Spinal cord (tissue), 10 donors: ENCODE measurements around the gene BTG2. TPM values are rescaled to one million over a fixed set of nuclear protein-coding genes. Genes with fewer than 3 reads are reported as not detected.

ENCODE experiments used
- DNase-seq, 6 donors: peaks; one replicate each; pipeline versions ENCODE4 v3.0.0 to v3.0.0-alpha.2; 2013 to 2015; ENCODE audit warnings: low spot score in 6 of 6, low read depth in 4 of 6
- H3K27ac ChIP-seq: one replicate; pipeline ENCODE4 v1.5.1; 2013; ENCODE audit warnings: low read depth, low read length, control low read depth
- H3K27me3 ChIP-seq: one replicate; pipeline ENCODE4 v1.6.1; 2013; ENCODE audit warnings: low read length; ENCODE audit not compliant: control insufficient read depth, insufficient read depth
- H3K36me3 ChIP-seq: one replicate; pipeline ENCODE4 v1.6.1; 2013; ENCODE audit warnings: low read length; ENCODE audit not compliant: control insufficient read depth, insufficient read depth
- H3K4me1 ChIP-seq: one replicate; pipeline ENCODE4 v1.6.1; 2013; ENCODE audit warnings: low read length; ENCODE audit not compliant: control insufficient read depth, insufficient read depth
- H3K4me3 ChIP-seq: one replicate; pipeline ENCODE4 v1.5.1; 2013; ENCODE audit warnings: low read depth, low read length, control low read depth
- H3K9me3 ChIP-seq: one replicate; pipeline ENCODE4 v1.6.1; 2013; ENCODE audit warnings: low read length; ENCODE audit not compliant: control insufficient read depth, insufficient read depth
- WGBS: methylation state at CpG from one replicate; pipeline ENCODE4 v1.1.5; 2013; ENCODE audit warnings: missing lambda C conversion rate; ENCODE audit not compliant: insufficient coverage; 5-methylcytosine and 5-hydroxymethylcytosine counted together
- polyA plus RNA-seq, 2 donors: library from polyadenylated mRNA; unstranded; fragments of 120-200 nt; gene quantifications; one replicate each; pipeline ENCODE4 v1.2.1, GENCODE V29; 2013; ENCODE audit not compliant: insufficient read length in 2 of 2
- total RNA-seq, 2 donors: library from RNA; depleted of rRNA in 1 of 2; stranded (reverse); fragments of 120-200 nt in 1 of 2; fragments of >200 nt in 1 of 2; gene quantifications; one replicate each; pipeline versions ENCODE4 v1.2.3 to v1.2.4, GENCODE V29; 2013 to 2014
- donor health status: healthy.

BTG2 gene
- total and polyA plus RNA-seq, 4 donors = 28.4 to 39.5 (median 38.1) TPM

GRCh38 chr1:203300441-203301330 is 4.6 kb upstream of the BTG2 start:
- no peaks in the 10 kb centered on the region for H3K27me3 ChIP-seq
- H3K4me3 ChIP-seq = no peak overlapping the region
- H3K27ac ChIP-seq = no peak overlapping the region
- no peak for DNase-seq
- WGBS = 84% methylated on average over 8 of the region's 11 CpGs
- no peaks in the 10 kb centered on the region for H3K36me3 ChIP-seq
- H3K4me1 ChIP-seq = peaks cover 9% of the 10 kb centered on the region
- H3K9me3 ChIP-seq = no peaks in the 10 kb centered on the region

DNA sequence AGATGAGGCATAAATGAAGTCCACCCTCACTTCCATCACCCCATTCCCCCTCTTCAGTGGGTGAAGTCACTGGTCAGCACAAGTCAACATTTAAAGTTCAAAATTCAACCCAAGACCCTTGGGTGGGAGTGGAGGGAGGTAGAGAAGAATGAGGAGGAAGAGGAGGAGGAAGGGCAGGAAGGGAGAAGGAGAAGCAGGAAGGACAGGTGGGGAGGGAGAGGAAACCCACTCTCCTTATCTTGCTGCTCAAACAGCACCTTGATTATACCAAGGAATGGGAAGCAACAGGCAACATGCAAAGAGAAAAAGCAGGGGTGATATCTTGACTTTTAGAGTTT is 4.0 kb upstream of the BTG2 start:
- H3K36me3 ChIP-seq = no peaks in the 10 kb centered on the region
- H3K27me3 ChIP-seq = no peaks in the 10 kb centered on the region
- DNase-seq = no peak
- H3K4me3 ChIP-seq = no peak overlapping the region
- H3K9me3 ChIP-seq = no peaks in the 10 kb centered on the region
- no peak overlapping the region for H3K27ac ChIP-seq
- peaks cover 15% of the 10 kb centered on the region for H3K4me1 ChIP-seq

DNA sequence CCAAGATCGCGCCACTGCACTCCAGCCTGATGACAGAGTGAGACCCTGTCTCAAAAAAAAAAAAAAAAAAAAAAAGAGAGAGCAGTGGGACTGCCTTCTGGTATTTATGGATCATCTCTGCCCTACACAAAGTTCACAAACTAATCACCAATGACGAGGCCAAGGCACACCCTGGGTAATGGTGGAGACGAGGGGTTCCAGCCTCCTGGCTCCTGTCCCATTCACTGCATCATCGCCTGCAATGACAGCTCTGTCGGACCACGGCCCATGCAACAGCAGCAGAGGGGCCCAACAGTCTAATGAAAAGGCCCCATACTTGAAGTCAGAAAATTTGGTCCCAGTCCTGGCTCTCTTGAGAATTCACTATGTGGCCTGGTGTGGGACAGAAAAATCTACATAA is 2.9 kb upstream of the BTG2 start:
- 90% methylated on average over 4 of the region's 7 CpGs for WGBS
- Histone ChIP-seq H3K9me3 (no peaks in the 10 kb centered on the region), H3K27ac (no peak overlapping the region), H3K36me3 (peaks cover 7% of the 10 kb centered on the region), H3K4me3 (no peak overlapping the region), H3K27me3 (no peaks in the 10 kb centered on the region), H3K4me1 (peaks cover 23% of the 10 kb centered on the region)
- DNase-seq = no peak

- Histone ChIP-seq H3K36me3 (peaks cover 10% of the 10 kb centered on the region), H3K27me3 (no peaks in the 10 kb centered on the region), H3K9me3 (no peaks in the 10 kb centered on the region), H3K27ac (no peak overlapping the region), H3K4me3 (no peak overlapping the region), H3K4me1 (peaks cover 28% of the 10 kb centered on the region)
- no peak for DNase-seq
- 78% methylated on average over 2 of the region's 3 CpGs for WGBS
These were observed 2.4 kb upstream of the BTG2 start for GRCh38 chr1:203302894-203303293.

- H3K27ac ChIP-seq = peak overlapping the region; percentile 88
- no peak for DNase-seq
- H3K27me3 ChIP-seq = no peaks in the 10 kb centered on the region
- 90% methylated on average over 4 of the region's 9 CpGs for WGBS
- H3K36me3 ChIP-seq = peaks cover 10% of the 10 kb centered on the region
- no peaks in the 10 kb centered on the region for H3K9me3 ChIP-seq
- H3K4me1 ChIP-seq = peaks cover 36% of the 10 kb centered on the region
- peak overlapping the region; percentile 94 for H3K4me3 ChIP-seq
These were observed 864 bp upstream of the BTG2 start for GRCh38 chr1:203304391-203304918.

DNA sequence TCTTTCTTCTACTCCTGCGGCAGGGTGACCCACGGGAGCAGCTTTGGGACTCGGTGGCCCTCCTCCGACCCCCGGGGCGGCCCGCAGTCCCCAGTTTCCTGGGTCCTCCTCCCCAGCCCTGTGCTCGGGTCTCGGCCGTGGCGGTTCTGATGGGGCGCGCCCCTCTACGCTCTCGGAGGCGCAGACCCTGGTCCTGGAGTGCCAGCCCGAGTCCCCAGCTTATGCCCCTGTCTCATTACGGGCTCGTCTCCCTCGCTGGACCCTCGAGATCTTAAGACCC is 430 bp downstream of the BTG2 start:
- H3K27me3 ChIP-seq = no peaks in the 10 kb centered on the region
- peak overlapping the region; percentile 94 for H3K4me3 ChIP-seq
- peaks cover 13% of the 10 kb centered on the region for H3K36me3 ChIP-seq
- WGBS = under 1% methylated on average over 21 of the region's 21 CpGs
- no peak for DNase-seq
- H3K9me3 ChIP-seq = no peaks in the 10 kb centered on the region
- peak overlapping the region; percentile 96 for H3K27ac ChIP-seq
- peaks cover 41% of the 10 kb centered on the region for H3K4me1 ChIP-seq

DNA sequence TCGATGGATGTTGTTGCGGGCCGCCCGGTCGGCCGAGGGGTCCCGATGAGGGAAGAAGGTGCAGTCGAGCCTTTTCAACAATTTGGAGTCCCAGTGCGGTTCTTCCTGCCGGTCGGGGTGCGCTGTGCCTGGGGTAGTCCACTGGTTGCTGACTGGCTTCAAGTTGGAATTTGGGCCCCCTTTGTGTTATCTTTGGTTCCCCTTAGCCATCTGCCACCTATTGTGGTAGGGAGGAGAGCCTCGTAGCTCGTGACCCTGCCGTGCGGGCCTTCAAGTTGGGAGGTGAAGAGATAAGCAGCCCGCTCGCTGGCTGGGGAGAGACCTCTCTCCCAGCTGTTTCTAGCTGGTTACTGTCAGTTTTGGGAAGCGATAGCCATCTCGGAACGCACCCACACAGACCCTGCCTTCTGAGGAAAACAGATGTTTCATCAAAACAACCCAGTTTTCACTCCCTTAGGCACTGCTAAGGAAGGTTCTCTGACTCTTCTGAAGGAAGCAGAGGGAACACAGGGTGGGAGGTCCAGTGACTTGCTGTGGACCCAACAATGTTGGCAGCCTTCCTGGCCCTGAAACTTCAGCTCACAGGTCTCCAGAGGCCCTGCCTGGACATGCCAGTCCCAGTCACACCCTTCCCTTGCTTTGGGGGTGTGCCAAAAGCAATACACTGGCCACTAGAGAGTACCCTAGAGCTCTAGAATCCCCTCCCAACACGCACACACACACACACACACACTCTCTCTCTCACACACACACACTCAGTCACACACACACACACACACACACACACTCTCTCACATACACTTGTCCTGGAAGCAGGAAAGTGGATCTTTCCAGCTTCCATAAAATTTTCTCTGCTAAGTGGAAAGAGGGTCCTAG is 1.0 kb downstream of the BTG2 start:
- 3% methylated on average over 17 of the region's 22 CpGs for WGBS
- no peaks in the 10 kb centered on the region for H3K9me3 ChIP-seq
- H3K27me3 ChIP-seq = no peaks in the 10 kb centered on the region
- peak in 4 of 6 donors; percentile 61 to 90 (median 76) for DNase-seq
- H3K4me1 ChIP-seq = peaks cover 41% of the 10 kb centered on the region
- H3K4me3 ChIP-seq = peak overlapping the region; percentile 94
- peak overlapping the region; percentile 96 for H3K27ac ChIP-seq
- H3K36me3 ChIP-seq = peaks cover 13% of the 10 kb centered on the region

DNA sequence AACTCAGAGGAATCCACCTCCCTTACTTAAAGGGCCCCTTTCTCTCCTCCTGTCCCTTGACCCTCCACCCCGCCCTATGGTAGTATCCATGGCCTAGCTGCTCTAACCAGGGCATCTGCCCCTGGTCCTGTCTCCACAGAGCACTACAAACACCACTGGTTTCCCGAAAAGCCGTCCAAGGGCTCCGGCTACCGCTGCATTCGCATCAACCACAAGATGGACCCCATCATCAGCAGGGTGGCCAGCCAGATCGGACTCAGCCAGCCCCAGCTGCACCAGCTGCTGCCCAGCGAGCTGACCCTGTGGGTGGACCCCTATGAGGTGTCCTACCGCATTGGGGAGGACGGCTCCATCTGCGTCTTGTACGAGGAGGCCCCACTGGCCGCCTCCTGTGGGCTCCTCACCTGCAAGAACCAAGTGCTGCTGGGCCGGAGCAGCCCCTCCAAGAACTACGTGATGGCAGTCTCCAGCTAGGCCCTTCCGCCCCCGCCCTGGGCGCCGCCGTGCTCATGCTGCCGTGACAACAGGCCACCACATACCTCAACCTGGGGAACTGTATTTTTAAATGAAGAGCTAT is 1.7 kb downstream of the BTG2 start:
- no peaks in the 10 kb centered on the region for H3K9me3 ChIP-seq
- DNase-seq = no peak
- peak overlapping the region; percentile 94 for H3K4me3 ChIP-seq
- H3K27me3 ChIP-seq = no peaks in the 10 kb centered on the region
- H3K4me1 ChIP-seq = peaks cover 41% of the 10 kb centered on the region
- peak overlapping the region; percentile 96 for H3K27ac ChIP-seq
- peaks cover 13% of the 10 kb centered on the region for H3K36me3 ChIP-seq
- WGBS = 26% methylated on average over 15 of the region's 21 CpGs

- H3K36me3 ChIP-seq = peaks cover 13% of the 10 kb centered on the region
- no peak for DNase-seq
- H3K9me3 ChIP-seq = no peaks in the 10 kb centered on the region
- peak overlapping the region; percentile 94 for H3K4me3 ChIP-seq
- 17% methylated on average over 2 of the region's 3 CpGs for WGBS
- no peaks in the 10 kb centered on the region for H3K27me3 ChIP-seq
- H3K27ac ChIP-seq = peak overlapping the region; percentile 96
- peaks cover 41% of the 10 kb centered on the region for H3K4me1 ChIP-seq
These were observed 2.4 kb downstream of the BTG2 start for GRCh38 chr1:203307641-203308126.
